ENCODE measurements around the gene GAL3ST2.
"Not testable (repeated sequence)": the region's sequence is repeated elsewhere in the genome, so short reads cannot be mapped to it uniquely, and the experiment has no call there.

Gene GAL3ST2

DNA sequence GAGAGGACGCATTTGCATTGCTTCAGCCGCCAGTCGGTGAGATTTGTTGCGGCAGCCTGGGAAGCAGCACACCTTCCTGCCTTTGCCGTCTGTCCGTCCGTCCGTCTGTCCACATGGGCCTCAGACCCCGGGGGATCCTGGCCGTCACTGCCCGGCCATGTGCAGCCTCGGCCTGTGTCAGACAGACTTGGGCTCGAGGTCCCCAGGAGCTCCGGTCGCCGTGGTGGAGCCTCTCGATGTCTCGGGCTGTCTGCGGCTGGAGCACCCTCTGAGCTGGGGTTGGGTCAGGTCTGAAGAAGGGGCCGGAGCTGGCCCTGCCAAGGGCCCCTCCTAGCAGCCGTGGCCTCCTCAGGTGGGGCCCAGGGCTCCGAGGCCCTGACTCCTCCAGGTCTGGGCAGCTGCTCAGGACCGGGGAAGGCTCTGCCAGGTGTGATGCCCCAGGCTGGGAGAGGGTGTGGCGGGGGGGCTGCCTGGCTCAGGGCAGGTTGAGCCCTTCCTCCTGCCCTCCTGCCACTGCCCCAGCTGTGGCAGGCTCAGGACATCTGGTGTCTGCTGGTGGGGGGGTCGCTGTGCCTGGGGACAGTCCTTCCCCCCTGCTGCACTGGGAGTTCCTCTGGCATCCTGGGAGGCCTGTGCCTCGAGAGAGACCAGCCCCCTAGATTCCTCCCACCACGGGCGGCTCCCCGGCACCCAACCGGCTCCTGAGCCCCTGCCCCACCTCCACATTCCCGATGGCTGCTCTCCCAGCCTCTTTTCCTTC, 44.2 kb downstream of the GAL3ST2 start:
- no peak for DNase-seq

DNA sequence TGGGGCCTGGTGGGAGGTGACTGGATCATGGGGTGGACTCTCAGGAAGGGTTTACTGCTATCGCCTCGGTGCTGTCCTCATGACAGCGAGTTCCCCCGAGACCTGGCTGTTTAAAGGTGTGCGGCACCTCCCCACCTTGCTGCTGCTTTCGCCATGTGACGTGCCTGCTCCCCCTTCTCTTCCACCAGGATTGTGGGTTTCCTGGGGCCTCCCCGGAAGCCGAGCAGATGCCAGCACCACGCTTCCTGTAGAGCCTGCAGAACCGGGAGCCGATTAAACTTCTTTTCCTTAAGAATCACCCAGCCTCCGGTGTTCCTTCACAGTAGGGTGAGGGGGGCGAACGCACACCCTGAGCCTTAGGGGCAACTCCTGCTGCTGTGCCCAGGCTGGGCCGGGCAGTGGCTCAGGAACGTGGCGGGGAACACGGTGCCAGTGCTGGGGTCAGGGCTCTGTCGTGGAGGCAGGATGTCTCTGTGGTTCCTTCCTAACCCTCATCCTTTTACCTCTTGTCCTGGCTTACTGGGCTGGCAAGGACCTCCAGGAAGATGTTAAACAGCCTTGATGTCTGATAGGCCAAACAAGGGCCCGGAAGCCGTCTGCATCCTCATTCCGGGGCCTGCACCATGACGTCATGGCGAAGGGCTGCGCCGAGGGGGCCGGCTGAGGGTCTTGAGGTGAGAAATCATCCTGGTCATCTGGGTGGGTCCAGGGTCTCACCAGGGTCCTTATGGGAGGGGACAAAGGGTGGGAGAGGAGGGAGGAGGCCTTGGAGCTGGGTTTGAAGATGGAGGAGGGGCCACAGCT, 45.0 kb downstream of the GAL3ST2 start:
- DNase-seq, result no peak

DNA sequence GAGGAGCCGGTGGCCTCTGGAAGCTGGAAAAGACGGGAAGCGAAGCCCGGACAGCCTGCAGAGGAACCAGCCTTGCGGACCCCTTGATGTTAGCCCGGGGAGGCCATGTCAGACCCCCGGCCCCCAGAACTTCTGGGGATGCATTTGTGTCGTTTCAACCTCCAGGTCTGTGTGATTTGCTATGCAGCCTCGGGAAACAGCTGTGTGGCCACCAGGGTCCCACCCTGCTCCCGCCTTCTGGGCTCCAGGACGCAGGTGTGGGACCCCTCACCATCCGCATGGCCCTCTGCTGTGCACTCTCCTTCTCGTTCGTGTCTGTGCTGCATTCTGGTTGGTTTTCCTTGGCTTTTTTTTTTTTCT, 45.6 kb downstream of the GAL3ST2 start:
- no peak for DNase-seq

DNA sequence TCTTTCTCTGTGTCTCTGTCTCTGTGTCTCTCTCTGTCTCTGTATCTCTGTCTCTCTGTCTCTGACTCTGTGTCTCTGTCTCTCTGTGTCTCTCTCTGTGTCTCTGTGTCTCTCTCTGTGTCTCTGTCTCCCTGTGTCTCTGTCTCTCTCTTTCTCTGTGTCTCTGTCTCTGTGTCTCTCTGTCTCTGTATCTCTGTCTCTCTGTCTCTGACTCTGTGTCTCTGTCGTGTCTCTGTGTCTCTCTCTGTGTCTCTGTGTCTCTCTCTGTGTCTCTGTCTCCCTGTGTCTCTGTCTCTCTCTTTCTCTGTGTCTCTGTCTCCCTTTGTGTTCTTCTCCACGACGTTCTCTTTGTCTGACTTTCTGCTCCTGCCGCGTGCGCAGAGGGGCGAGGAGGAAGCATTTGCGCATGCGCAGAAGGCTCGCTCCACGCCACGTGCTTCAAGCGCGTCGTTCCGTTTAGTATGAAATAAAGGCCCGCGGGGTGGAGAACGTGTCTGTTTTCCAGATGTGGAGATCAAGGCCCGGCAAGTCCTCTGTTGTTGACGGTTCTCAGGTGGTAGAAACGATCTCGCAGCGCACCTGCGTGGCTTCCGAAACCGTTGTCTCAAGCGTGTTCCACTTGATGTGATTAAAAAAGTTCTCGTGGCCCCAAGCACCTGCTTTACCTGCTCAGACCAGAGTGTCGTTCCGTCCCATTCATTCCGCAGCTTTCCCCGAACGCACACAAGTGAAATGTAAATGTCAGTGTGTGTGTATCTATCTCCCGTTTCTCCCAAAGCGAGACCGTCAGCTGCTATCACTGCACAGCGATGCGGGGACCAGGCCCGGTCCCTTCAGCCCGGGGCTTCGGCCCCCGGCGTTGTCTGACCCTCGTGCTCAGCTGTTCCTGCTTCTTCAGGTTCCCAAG, 47.2 kb downstream of the GAL3ST2 start:
- DNase-seq, result not testable (repeated sequence)

DNA sequence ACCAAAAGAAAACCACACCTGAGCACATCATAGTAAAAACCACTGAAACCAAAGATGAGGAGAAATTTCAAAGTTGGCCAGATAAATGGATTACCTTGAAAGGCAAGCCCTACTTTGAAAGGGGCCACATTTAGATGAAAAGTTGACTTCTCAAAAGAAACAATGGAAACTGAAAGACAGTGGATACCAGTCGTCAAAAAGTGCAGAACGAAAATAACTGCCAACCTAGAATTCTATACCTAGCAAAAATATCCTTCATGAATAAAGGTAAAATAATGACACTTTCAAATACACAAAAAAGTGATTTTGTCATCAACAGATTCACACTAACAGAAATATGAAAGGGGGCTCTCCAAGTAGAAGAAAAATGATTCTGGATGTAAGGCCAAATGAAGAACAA, 50.8 kb downstream of the GAL3ST2 start:
- no peak for DNase-seq

DNA sequence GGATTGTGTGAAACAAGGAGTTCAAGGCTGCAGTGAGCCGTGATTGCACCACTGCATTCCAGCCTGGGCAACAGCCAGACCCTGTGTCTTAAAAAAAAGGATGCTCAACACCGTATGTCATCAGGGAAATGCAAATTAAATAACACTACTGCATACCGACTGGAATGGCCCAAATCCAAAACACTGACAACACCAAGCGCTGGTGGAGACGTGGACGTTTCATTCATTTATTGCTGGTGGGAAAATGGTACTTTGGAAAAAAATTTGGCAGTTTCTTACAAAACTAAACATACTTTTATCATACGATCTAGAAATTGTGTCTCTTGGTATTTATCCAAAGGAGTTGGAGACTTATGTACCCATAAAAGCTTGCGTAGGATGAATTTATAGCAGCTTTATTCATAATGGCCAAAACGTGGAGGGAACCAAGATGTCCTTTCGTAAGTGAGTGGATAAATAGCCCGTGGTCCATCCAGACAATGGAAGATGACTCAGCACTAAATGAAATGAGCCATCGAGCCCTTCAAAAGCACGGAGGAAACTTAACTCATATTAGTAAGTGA, 56.6 kb downstream of the GAL3ST2 start:
- peak; percentile 70 for DNase-seq

DNA sequence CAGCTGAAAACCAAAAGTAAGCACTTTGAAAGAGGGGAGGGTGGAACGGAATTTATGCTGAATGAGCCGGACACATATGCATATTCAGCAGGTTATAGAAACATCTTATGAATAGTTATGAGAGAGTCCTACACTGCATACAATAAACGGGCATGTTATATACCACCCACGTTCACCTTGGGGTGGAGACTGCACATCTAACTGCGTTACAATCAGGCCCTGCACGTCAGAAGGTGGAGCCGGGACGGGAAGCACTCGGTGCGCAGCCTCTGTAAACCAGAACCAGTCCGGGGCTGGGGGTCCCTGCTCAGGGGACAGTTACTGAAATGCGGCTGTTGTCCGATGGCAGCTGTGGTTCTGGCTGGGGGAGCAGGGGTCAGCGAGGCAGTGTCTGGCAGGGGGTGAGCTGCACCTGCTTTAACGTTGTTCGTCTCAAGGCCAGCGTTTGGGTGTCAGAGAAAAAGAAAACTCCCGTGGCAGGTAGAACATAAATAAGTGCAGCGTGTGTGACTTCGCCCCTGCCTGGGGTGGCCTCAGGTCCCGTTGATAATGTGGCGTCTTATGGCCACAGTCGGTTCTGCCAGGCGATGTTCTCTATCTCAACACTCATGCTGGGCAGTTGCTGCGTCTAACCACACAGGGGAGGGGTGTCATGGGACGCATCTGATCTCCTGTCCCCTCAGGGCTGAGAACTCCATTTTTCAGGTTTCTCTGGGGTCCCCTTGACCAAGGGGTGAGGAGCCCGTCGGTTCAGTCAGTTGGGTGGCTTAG, 57.3 kb downstream of the GAL3ST2 start:
- not testable (repeated sequence) for DNase-seq

DNA sequence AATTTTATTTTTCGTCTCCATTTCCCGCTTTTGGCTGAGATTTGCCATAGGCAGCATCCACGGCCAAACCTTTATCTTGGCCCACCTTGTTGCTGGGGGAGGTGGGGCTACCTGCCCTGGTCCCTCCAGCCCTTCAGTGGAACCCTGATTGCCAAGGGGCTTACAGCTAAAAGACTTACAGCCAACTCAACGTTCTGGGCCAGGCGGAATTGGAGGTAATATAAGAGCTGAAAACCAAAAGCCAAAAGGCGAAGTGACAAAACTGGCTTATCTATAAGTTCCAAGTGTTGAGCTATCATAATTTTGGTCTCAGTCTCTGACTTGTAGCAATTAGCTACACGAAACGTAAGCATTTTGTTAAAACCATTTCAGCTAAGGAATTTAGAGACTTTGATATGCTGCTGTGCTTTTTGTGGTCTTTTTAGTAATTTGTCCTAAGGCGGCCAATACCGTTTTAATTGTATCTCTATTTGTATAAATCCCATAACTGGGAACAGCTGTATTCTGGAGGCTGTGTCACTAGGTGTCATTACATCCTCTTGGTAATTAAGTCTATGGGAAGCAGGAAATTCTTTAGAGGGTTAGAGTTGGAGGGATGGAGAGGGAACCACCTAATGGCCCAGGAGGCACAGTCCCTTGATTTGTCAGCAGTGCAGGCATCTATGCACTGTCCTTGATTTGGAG, 58.0 kb downstream of the GAL3ST2 start:
- DNase-seq, result no peak

DNA sequence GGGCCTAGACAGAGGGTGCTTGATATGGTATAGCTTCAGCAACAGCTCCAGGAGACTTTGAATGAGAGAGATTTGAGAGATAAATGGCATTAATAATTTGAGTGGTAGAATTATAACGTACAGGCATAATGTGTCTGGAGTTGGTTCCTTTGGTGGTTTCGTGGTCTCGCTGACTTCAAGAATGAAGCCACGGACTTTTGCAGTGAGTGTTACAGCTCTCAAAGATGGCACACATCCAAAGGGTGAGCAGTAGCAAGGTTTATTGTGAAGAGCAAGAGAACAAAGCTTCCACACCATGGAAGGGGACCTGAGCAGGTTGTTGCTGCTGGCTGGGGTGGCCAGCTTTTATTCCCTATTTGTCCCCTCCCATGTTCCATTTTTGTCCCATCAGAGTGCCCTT, 59.0 kb downstream of the GAL3ST2 start:
- DNase-seq, result no peak

DNA sequence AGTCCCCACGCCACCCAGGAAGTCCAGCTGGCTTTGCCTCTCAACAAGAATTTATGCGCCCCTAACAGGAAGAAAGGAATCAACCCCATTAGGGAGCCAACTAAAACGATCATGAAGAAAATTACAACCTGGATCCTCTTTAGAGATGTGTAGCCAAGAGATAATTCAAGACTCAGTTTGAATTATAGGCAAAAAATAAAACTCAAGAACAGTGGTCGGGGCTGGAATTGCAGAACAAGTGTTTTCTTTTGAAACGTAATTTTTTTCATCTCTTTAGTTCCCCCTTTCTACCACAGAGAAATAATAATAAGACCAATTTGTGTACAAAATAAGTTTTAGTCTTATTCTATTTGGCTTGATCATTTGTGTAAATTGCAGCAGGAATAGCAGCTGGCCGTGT, 59.7 kb downstream of the GAL3ST2 start:
- DNase-seq, result no peak

DNA sequence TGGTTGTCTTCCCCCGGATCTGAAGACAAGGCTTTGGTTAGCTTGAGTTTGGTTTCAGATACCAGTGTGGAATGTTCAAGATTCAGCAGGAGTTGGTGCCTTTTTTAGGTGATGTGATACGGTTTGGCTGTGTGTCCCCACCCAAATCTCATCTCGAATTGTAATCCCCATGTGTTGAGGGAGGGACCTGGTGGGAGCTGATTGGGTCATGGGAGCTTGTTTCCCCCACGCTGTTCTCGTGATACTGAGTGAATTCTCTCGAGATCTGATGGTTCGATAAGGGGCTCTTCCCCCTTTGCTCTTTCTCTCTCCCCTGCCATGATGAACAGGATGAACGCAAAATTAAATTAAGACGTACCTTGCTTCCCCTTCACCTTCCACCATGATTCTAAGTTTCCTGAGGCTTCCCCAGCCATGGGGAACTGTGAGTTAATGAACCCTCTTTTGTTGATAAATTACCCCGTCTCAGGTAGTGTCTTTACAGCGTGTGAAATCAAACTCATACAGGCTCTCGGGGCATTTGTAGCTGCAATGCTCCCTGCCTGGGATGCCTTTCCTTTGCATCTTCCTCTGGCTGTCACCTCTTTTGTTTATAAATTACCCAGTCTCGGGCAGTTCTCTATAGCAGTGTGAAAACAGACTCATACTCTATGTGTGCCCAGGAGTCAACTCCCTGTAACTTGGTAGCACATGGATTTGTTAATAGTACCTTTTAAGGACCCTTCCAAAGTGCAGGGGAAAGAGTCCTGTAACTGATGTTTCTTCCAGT, 60.8 kb downstream of the GAL3ST2 start:
- no peak for DNase-seq

DNA sequence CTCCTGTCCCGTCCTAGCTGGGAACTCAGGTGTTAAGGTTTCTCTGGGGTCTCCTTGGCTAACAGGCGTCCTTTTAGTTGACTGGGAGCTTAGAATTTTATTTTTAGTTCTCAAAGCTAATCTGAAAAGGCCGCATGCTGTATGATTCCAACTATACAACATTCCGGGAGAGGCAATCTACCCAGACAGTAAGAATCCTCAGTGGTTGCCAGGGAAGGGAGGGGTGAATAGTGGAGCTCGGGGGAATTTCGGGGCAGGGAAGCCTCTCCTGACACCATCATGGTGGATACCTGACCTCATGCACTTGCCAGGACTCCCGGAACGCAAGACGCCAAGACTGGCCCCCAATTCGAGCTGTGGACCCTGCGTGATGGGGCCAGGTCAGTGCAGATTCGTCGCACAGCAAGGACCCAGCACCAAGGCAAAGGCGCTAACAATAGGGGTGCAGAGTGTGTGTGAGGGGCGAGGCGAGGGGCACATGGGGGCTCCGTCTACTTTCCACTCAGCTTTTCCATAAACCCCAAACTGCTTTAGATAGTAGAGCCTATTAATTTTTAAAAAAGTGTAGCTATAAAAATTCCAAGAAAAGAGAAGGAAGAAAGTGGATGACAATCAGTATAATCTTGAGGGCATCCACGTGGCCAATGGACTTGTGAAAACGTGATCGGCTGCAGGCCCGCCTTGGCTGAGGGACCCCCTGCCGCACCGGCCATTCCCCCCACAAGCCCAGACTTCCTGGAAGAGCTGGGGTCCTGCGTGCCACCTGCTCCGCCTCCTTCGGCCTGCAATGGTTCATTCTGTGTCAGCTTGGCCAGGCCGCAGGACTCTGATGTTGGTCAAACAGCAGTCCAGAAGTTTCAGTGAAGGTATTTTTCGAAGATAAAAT, 64.8 kb downstream of the GAL3ST2 start:
- DNase-seq, result no peak

DNA sequence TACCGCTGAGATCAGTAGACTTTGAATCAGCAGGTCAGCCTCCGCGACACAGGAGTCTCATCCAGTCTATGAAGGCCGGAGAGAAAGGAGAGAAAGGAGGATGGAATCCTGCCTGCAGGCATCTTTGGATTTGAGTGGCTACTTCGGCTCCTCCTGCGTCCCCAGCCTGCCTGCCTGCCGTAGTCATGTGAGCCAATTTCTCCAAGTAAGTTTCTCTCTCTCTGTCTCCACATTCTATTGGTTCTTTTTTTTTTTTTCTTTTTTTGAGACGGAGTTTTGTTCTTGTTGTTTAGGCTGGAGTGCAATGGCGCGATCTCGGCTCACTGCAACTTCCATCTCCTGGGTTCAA, 65.4 kb downstream of the GAL3ST2 start:
- no peak for DNase-seq

DNA sequence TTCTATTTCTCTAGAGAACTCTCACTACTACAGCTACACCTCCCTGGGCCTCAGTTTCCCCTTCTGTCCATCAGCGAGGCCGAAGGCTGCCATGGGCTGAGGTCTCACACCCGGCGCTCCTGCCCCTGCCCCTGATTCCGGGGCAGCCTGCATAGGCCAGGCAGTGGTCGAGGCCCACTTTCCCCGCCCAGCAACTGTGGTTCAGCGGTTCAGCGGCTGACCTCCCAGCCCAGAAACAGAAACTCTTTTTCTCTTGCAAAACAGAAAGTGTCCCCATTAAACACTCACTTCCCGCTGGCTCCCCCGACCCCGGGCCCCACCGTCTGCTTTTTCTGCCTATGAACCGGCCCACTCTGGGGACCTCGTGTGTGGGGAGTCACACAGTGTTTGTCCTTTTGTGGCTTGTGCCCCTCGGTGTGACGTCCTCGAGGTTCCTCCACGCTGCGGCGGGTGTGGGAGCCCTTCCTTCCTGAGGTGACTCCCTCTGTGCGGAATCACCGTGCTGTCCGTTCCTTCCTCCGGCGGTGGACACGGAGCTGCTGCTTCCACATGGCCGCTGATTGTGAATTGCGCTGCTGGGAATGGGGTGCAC, 66.1 kb downstream of the GAL3ST2 start:
- DNase-seq, result no peak

DNA sequence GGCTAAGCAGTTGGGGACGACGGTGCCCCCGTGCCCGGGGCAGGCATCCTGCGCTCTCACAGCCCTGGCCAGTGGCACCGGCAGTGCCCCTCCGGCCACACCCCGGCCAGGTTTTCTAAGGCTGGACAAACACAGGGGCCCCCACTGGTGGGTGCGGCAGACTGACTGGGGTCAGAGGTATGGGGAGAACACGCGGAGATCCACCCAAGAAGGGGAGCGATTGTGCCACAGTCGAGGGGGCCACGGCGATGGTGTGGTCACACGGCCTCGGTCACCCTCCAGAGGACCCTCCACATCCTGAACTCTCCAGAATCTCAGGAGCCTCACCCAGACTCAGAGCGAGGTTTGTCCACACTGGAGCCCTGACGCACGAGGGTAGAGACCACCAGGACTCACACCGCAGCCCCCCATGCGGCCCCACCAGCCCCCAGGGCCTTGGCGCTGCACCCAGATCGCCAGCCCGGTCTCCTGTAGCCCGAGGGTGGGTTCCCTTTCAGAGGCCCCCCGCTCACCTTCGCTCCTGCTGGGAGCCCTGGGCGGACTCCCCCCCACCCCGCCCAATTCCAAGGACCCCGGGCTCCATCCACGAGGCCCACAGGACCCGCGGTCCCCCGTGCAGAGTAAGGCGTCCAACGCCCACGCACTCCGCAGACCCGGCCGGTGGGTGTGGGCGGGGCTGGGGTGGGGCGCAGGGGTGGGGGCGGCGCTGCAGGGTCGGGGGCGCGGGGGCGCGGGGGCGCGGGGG, 66.9 kb downstream of the GAL3ST2 start:
- no peak for DNase-seq

DNA sequence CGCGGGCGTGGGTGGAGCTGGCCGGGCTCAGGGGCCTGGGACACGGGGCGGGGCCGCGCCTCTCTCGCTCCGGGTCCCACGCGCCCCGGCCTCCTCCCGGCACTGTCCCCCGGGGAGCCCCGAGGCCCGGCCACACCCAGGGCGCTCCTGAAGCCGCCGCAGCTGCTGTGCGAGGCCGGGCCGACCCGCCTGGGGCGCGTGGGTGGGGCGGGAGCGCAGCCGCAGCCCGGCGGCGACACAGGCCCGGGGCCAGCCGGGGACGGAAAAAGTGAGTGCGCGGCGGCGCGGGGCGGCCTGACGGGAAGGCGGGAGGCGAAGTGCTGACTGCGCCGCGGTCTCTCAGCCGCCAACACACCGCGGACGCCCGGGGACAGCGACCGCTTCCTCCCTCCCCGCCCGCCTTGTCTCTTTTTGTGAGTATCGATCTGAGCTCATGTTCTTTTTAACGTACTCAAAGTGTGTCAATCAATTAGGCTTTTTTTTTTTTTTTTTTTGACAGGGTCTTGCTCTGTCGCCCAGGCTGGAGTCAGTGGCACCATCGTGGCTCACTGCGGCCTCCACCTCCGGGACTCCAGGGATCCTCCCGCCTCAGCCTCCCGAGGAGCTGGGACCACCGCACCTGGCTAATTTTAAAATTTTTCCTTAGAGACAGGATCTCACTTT, 67.6 kb downstream of the GAL3ST2 start:
- peak; percentile 36 for DNase-seq

DNA sequence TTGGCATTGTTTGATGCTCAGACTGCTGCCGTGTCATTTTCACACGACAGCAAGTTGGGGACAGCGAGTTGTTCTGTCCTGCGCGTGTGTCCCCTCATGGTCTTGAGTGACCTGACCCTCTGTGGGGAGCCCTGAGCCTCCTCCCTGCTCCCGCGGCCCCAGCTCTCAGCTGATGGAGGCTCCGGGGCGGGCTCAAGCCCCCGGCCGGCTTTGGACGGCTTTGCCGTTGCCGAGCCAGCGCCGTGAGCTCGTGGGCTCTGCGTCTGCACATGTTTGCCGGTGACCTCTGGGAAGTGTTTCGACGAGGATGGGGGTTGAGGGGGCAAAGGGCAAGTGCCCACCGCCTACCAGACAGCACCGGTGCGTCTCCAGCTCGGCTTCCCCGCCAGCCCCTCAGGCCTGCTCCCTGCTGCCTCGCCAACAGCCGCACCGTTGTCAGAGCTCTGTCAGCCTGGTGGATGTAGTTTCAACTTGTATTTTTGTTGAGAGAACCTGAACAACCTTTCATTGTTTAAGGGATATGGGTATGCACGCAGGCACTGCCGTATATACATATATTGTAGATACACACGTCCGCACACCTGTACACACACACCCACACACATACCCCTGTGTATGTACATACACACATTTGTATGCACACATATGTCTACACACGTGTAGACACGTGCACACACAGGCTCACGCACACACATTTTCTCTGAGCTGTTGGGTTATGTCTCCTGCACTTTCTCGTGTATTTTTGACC, 68.4 kb downstream of the GAL3ST2 start:
- DNase-seq, result no peak

All from fibroblast of skin of abdomen (primary cell).